Caco-2 (cell line): ENCODE measurements around the gene HSD17B2. TPM values are rescaled to one million over a fixed set of nuclear protein-coding genes. Genes with fewer than 3 reads are reported as not detected.

Experiments used
- BruUV-seq: library from RNA; stranded (reverse); fragments of 400-500 nt; replicated peaks from 2 replicates; lab custom pipeline; 2021; lab: Mats Ljungman, UMichigan
- CTCF ChIA-PET: fragments of 300-600 bp; sonication (Branson Sonifier 250); formaldehyde crosslinking; loops from one replicate; lab custom pipeline; 2022; ENCODE audit warnings: antibody characterized with exemption; lab: Charles Lee
- POLR2A ChIA-PET: fragments of 300-600 bp; sonication (Branson Sonifier 250); formaldehyde crosslinking; loops from one replicate; lab custom pipeline; 2022; ENCODE audit warnings: antibody characterized with exemption; lab: Charles Lee
- DNase-seq, 2 experiments: peaks; one replicate each; pipeline versions ENCODE4 v3.0.0 to v3.0.0-alpha.2; 2020 to 2022
- H3K27me3 ChIP-seq: replicated peaks from 2 replicates; pipeline ENCODE4 v1.6.0; 2011; ENCODE audit warnings: low read length; ENCODE audit not compliant: control insufficient read depth, insufficient read depth
- H3K36me3 ChIP-seq: 2 replicates; pipeline ENCODE4 v1.5.1; 2011; ENCODE audit warnings: low read length; ENCODE audit not compliant: control insufficient read depth, insufficient read depth
- H3K4me1 ChIP-seq: fragments of 250-450 bp; sonication (Bioruptor Pico); 2 replicates; pipeline ENCODE4 v1.5.1; 2020; ENCODE audit warnings: mild to moderate bottlenecking
- H3K4me3 ChIP-seq: 2 replicates; pipeline ENCODE4 v1.5.1; 2011; ENCODE audit warnings: low read depth, mild to moderate bottlenecking, control low read depth, low read length
- H3K9me3 ChIP-seq: fragments of 250-450 bp; sonication (Bioruptor Pico); 2 replicates; pipeline ENCODE4 v1.5.1; 2020; ENCODE audit warnings: mild to moderate bottlenecking, moderate library complexity
- H3K27ac Mint-ChIP-seq: one replicate; pipeline ENCODE4 v1.8.0; 2022; ENCODE audit warnings: mixed read lengths; ENCODE audit not compliant: unreplicated experiment
- H3K27me3 Mint-ChIP-seq: one replicate; pipeline ENCODE4 v1.8.0; 2022; ENCODE audit warnings: mixed read lengths; ENCODE audit not compliant: insufficient read depth, unreplicated experiment
- H3K36me3 Mint-ChIP-seq: one replicate; pipeline ENCODE4 v1.8.0; 2022; ENCODE audit warnings: mild to moderate bottlenecking, mixed read lengths; ENCODE audit not compliant: insufficient read depth, unreplicated experiment
- H3K4me1 Mint-ChIP-seq: one replicate; pipeline ENCODE4 v1.8.0; 2022; ENCODE audit warnings: low read depth, mixed read lengths; ENCODE audit not compliant: unreplicated experiment
- H3K4me3 Mint-ChIP-seq: one replicate; pipeline ENCODE4 v1.8.0; 2022; ENCODE audit warnings: mild to moderate bottlenecking, moderate library complexity, mixed read lengths; ENCODE audit not compliant: unreplicated experiment
- H3K9me3 Mint-ChIP-seq: one replicate; pipeline ENCODE4 v1.8.0; 2022; ENCODE audit warnings: mixed read lengths; ENCODE audit not compliant: unreplicated experiment
- CTCF ChIP-seq, 2 experiments: fragments of 200-600 bp in 1 of 2; IDR thresholded peaks; 1 replicate in 1 of 2; 2 replicates in 1 of 2; pipeline versions ENCODE4 v1.5.1 to v1.8.0; 2011 to 2022; ENCODE audit warnings: antibody characterized with exemption in 1 of 2, control low read depth in 1 of 2, inconsistent platforms in 1 of 2, low read depth in 1 of 2, low read length in 1 of 2, mild to moderate bottlenecking in 1 of 2, moderate library complexity in 1 of 2; ENCODE audit not compliant: insufficient read depth in 1 of 2, severe bottlenecking in 1 of 2, unreplicated experiment in 1 of 2
- intact Hi-C: fragments of 100-400 bp; cut with micrococcal nuclease; formaldehyde crosslinking; loops from one replicate; pipeline ENCODE4 v1.10.0; 2022; ENCODE audit not compliant: unreplicated experiment
- total RNA-seq: library from RNA; stranded (reverse); gene quantifications from 2 replicates; pipeline ENCODE4 v1.2.3, GENCODE V29; 2022

HSD17B2 gene
- total RNA-seq, 1 experiment from 2014 or later, result 5.1 TPM

- Mint-ChIP-seq H3K36me3 (no peaks in the 10 kb centered on the region), H3K27me3 (peaks cover 3% of the 10 kb centered on the region), H3K27ac (no peak overlapping the region), H3K9me3 (peaks cover 24% of the 10 kb centered on the region), H3K4me1 (no peaks in the 10 kb centered on the region), H3K4me3 (no peak overlapping the region)
- POLR2A ChIA-PET, result no interaction called here
- Histone ChIP-seq H3K9me3 (peaks cover 22% of the 10 kb centered on the region), H3K4me1 (no peaks in the 10 kb centered on the region), H3K27me3 (no peaks in the 10 kb centered on the region), H3K4me3 (no peak overlapping the region), H3K36me3 (no peaks in the 10 kb centered on the region)
- intact Hi-C loops, result no loop called here
- BruUV-seq, result no TSS peak
- no peak for TF ChIP-seq CTCF (IDR thresholded peaks at IDR 0.05; ENCODE audit: insufficient read depth in 1 of 2, low read depth in 1 of 2, low read length in 1 of 2, severe bottlenecking in 1 of 2, unreplicated experiment in 1 of 2)
- CTCF ChIA-PET, result no interaction called here
- no peak for DNase-seq
Observed at GRCh38 chr16:82004601-82005000, 30.5 kb upstream of the HSD17B2 start.

DNA sequence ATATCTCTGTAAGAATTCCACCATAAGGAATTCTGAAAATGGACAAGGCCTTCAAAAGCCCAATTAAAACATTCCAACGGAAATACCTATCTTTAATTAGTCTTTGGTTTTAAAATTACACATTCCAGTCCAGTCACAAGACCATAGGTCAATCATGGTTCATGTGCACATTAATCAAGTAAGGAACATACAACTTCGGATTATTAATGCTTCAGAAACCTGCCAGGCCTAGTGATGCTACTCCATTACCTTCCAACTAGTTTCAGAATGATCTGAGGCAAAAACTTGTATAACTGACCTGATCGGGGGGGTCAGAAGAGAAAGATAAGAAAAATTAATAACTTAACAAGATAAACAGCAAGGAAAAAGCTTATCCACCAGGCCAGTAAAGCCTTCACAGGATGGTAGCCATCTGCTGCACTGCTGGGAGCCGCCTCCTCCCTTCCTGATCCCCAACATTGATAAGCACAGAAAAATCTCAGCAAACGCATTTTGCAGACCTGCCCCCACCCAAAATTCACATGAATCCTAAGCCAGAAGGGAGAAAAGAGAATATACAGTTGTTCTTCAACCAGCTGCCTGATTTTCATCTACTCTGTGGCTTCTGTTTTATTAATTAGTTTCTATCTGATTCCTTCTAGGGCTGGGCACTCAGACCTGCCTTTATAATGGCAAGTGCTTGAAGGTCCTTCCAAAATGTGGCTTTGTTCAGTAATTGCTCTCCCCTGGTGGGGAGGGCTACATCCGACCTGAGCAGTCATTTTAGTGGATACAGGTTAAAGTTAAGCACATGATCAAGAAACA is 29.8 kb upstream of the HSD17B2 start:
- Mint-ChIP-seq H3K27ac (no peak overlapping the region), H3K27me3 (peaks cover 3% of the 10 kb centered on the region), H3K4me1 (no peaks in the 10 kb centered on the region), H3K4me3 (no peak overlapping the region), H3K9me3 (peaks cover 30% of the 10 kb centered on the region), H3K36me3 (no peaks in the 10 kb centered on the region)
- no peak overlapping the region for H3K4me3 ChIP-seq
- H3K36me3 ChIP-seq, result no peaks in the 10 kb centered on the region
- H3K27me3 ChIP-seq, result no peaks in the 10 kb centered on the region
- no peaks in the 10 kb centered on the region for H3K4me1 ChIP-seq
- no peak for TF ChIP-seq CTCF (IDR thresholded peaks at IDR 0.05; ENCODE audit: insufficient read depth in 1 of 2, low read depth in 1 of 2, low read length in 1 of 2, severe bottlenecking in 1 of 2, unreplicated experiment in 1 of 2)
- ChIA-PET POLR2A (no interaction called here), CTCF (no interaction called here)
- H3K9me3 ChIP-seq, result peaks cover 27% of the 10 kb centered on the region
- no TSS peak for BruUV-seq
- intact Hi-C loops, result no loop called here
- no peak for DNase-seq

DNA sequence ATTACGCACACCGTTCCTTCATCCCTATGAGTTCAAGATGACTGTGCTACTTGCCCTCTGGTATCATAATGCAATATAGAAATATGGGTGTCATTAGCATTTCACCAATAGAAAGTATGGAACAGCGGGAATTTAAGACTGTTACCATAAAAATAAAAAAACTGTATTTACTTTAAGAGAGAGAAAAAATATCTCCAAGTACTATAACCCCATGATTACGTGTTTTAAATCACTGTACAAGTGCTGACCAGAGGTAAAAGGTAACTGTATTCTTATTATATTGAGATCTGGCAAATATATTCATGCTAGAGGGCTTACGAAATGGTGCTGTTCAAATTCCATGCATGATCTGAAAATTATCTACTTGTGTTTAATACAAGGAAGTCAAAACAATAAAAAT is 29.0 kb upstream of the HSD17B2 start:
- peaks cover 38% of the 10 kb centered on the region for H3K9me3 Mint-ChIP-seq
- H3K4me1 ChIP-seq, result no peaks in the 10 kb centered on the region
- no peak for TF ChIP-seq CTCF (IDR thresholded peaks at IDR 0.05; ENCODE audit: insufficient read depth in 1 of 2, low read depth in 1 of 2, low read length in 1 of 2, severe bottlenecking in 1 of 2, unreplicated experiment in 1 of 2)
- H3K36me3 Mint-ChIP-seq, result no peaks in the 10 kb centered on the region
- no peak overlapping the region for H3K4me3 Mint-ChIP-seq
- CTCF ChIA-PET, result no interaction called here
- intact Hi-C loops, result no loop called here
- no peak overlapping the region for H3K27ac Mint-ChIP-seq
- peaks cover 32% of the 10 kb centered on the region for H3K9me3 ChIP-seq
- no peak overlapping the region for H3K4me3 ChIP-seq
- peaks cover 3% of the 10 kb centered on the region for H3K27me3 Mint-ChIP-seq
- no peaks in the 10 kb centered on the region for H3K36me3 ChIP-seq
- BruUV-seq, result no TSS peak
- H3K27me3 ChIP-seq, result no peaks in the 10 kb centered on the region
- DNase-seq, result no peak
- no peaks in the 10 kb centered on the region for H3K4me1 Mint-ChIP-seq
- POLR2A ChIA-PET, result no interaction called here
